T-helper 2 cell treated with Interferon-gamma antibody and Interleukin-4, amounts not matched to agents 100 ng/mL and 5 ng/mL, for 36 hours (primary cell): Measurements from ENCODE around the gene ATRN. TPM values are rescaled to one million over a fixed set of nuclear protein-coding genes. Genes with fewer than 3 reads are reported as not detected.
"Not testable (repeated sequence)": the region's sequence is repeated elsewhere in the genome, so short reads cannot be mapped to it uniquely, and the experiment has no call there.

Source experiments
- intact Hi-C: fragments of 100-400 bp; cut with micrococcal nuclease; formaldehyde crosslinking; loops from one replicate; pipeline ENCODE4 v1.15.1; 2023
- total RNA-seq: library from RNA; stranded (reverse); gene quantifications from 2 replicates; pipeline ENCODE4 v1.2.3, GENCODE V29; 2022

ATRN gene
- total RNA-seq, 1 donor from 2014 or later, result 10.3 TPM

- intact Hi-C loops, result no loop called here
Observed at GRCh38 chr20:3465301-3465700, 5.5 kb upstream of the ATRN start.

- intact Hi-C loops, result loop anchor here (2.0 to 5.0 kb wide), 3 partner anchors 48 to 998 kb away; partner anchors contain the start of gene SNRPB
Observed at GRCh38 chr20:3470208-3470626, 601 bp upstream of the ATRN start.

GRCh38 chr20:3471397-3472021 lies 691 bp downstream of the ATRN start:
- intact Hi-C loops, result loop anchor here (2.0 to 5.0 kb wide), 3 partner anchors 49 to 999 kb away; partner anchors contain the start of gene SNRPB

GRCh38 chr20:3472105-3472504 lies 1.3 kb downstream of the ATRN start:
- intact Hi-C loops, result loop anchor here (5.0 kb wide), 2 partner anchors 50 to 1000 kb away; partner anchors contain the start of gene SNRPB

- intact Hi-C loops, result loop anchor here (5.0 kb wide), 2 partner anchors 51 to 1001 kb away; partner anchors contain the start of gene SNRPB
Observed at GRCh38 chr20:3473324-3473723, 2.5 kb downstream of the ATRN start.

- intact Hi-C loops, result loop anchor here (5.0 kb wide), 2 partner anchors 52 to 1002 kb away; partner anchors contain the start of gene SNRPB
Observed at GRCh38 chr20:3473944-3474343, 3.1 kb downstream of the ATRN start.

- intact Hi-C loops, result not testable (repeated sequence)
Observed at GRCh38 chr20:3477003-3477860, 6.4 kb downstream of the ATRN start.

- intact Hi-C loops, result no loop called here
Observed at GRCh38 chr20:3477861-3478544, 7.2 kb downstream of the ATRN start.

- intact Hi-C loops, result no loop called here
Observed at GRCh38 chr20:3479025-3479424, 8.2 kb downstream of the ATRN start.

- intact Hi-C loops, result no loop called here
Observed at GRCh38 chr20:3479759-3480615, 9.2 kb downstream of the ATRN start.

- intact Hi-C loops, result no loop called here
Observed at GRCh38 chr20:3483309-3483708, 12.5 kb downstream of the ATRN start.

- intact Hi-C loops, result no loop called here
Observed at GRCh38 chr20:3483784-3484183, 13.0 kb downstream of the ATRN start.

GRCh38 chr20:3485913-3486312 lies 15.1 kb downstream of the ATRN start:
- intact Hi-C loops, result no loop called here

- intact Hi-C loops, result no loop called here
Observed at GRCh38 chr20:3486850-3487249, 16.0 kb downstream of the ATRN start.

- intact Hi-C loops, result no loop called here
Observed at GRCh38 chr20:3492669-3493068, 21.9 kb downstream of the ATRN start.

GRCh38 chr20:3494218-3494617 lies 23.4 kb downstream of the ATRN start:
- intact Hi-C loops, result no loop called here

GRCh38 chr20:3502878-3503277 lies 32.1 kb downstream of the ATRN start:
- intact Hi-C loops, result no loop called here

GRCh38 chr20:3505148-3505547 lies 34.3 kb downstream of the ATRN start:
- intact Hi-C loops, result no loop called here

GRCh38 chr20:3509064-3509463 lies 38.2 kb downstream of the ATRN start:
- intact Hi-C loops, result no loop called here

- intact Hi-C loops, result no loop called here
Observed at GRCh38 chr20:3510110-3510509, 39.3 kb downstream of the ATRN start.

- intact Hi-C loops, result not testable (repeated sequence)
Observed at GRCh38 chr20:3512239-3512638, 41.4 kb downstream of the ATRN start.
